ENCODE data around the gene HECW1.
"Not testable (repeated sequence)": the region's sequence is repeated elsewhere in the genome, so short reads cannot be mapped to it uniquely, and the experiment has no call there.

HECW1 gene

GRCh38 chr7:43314379-43315158 is 202.1 kb downstream of the HECW1 start:
- DNase-seq, result no peak

- DNase-seq, result no peak
These were observed 204.6 kb downstream of the HECW1 start for GRCh38 chr7:43317075-43317474.

DNA sequence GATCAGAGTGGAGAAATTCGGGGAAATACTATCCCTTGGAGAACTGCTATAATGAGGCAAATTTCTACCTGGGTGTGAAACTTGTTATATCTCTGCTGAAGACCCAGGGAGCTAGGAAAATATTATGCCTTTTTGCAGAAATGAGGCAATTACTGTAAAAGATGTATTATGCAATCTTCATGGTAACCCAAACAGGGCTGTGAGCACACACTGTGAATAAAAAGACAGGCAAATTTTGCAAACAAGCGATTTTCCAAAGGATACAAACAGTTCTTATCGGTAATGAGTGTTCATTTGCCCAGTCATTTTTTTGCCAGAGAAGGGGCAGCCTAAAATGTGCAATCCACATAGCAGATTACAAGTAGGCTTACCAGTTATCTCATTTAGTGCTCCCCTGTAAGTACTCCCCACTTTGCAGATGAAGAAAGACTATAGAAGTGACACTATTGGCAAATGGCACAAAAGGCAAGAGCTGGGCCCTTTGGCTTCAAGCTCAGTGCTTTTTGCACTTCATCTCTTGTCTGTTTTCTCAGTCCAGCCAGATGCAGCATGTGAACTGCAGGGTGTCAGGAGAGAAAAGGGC is 205.8 kb downstream of the HECW1 start:
- DNase-seq, result no peak

- no peak for DNase-seq
These were observed 213.1 kb downstream of the HECW1 start for GRCh38 chr7:43325595-43325994.

DNA sequence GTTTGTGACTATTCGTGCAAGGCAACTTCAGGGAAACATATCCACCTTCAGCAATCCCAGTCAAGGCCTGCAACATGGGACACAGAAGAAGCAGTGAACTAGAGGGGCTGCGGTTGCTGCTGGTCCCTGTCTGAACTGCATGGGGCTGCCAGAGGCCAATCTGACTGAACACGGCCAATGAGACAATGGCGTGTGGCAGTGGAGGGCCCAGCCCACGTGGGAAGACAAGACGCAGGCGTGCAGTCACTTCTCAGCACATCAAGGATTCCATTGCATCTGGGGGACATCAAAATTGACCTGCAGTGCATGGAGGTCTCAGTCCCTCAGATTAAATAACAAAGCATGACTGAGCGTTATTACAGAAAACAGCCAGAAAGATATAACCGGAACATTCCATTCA is 215.9 kb downstream of the HECW1 start:
- DNase-seq, result no peak

DNA sequence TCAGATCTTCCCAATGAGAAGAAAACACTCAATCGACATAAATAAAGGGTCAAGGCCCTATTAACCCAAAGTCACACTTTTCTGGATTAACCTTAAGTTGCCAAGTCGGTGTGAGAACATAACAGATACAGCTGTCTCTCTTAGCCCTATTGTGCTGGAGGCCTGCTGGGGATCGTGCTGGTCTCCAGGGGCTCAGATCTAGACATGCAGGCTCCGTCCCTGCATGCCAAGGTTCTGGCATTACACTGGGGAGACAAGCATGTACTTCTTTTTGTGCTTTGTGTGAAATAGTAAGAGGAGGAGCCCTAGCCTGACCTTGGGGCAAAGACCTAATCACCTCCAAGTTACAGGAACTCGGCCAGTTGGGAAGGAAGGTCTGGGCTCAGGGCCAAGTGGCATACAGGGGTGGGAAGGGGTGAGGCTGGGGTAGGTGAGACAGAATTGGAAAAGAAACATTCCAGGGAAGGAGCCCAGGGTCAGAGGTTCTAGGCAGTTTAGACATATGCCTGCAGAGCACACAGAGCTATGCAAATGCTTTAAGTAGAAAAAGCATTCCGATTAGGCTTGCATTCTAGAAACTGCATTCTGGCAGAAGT is 216.4 kb downstream of the HECW1 start:
- DNase-seq, result no peak

DNA sequence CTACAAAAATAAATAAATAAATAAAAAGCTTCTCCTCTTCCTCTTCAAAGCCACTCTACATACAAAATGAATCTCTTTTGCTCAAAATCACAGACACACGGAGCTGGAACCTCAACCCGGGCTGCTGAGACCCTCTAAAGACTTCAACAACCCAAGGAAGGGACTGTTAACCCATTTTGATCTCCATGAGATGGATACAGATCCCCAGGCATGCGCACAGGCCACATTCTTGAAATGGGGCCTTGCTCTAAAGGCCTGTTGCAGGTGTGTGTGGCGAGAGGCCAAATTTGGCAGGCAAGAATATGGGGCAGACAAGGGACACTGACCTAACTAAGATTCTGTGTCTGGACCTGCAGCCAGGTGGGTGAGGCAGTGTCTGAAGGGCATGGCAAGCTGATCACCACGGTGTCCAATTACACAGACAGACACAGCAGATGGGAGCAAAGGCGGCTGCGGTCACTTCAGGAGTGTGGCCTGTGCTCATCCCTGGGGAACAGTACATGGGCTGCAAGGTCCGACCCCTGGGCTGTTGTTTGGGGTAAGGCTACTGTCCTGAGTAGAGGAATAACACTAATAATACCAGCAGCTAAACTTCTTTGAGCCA is 219.8 kb downstream of the HECW1 start:
- no peak for DNase-seq

DNA sequence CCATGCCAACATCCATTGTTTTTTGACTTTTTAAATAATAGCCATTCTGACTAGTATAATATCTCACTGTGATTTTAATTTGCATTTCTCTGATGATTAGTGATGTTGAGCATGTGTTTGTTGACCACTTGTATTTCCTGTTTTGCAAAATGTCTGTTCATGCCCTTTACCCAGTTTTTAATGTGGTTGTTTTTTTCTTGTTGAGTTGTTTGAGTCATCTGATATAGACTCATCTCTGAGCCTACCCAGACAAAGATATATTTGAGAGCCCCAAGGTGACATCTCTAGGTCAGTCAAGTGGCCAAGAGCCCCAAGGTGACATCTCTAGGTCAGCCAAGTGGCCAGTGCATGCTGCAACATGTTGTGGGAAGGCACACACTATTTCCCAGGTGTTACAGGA is 224.7 kb downstream of the HECW1 start:
- DNase-seq, result no peak

DNA sequence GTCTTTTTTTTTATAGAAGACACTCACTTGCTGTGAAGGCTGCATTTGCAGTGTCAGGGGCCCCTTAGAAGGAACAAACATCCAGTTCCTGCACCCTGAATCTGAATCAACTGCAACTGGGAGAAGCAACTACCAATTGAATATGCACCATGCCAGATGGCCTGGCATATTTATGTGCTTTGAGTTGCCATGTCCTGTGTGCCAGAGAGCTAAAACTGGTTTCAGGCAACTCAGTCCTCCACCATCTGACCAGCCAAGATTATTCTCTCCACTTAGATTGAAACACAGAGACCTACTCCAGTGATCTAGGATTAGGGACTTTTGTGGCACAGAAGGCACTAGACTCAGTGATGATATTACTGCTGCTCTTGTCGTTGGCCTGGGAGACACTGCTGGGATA is 225.4 kb downstream of the HECW1 start:
- no peak for DNase-seq

GRCh38 chr7:43341132-43341531 is 228.7 kb downstream of the HECW1 start:
- DNase-seq, result no peak

- DNase-seq, result not testable (repeated sequence)
These were observed 231.0 kb downstream of the HECW1 start for GRCh38 chr7:43343417-43343816.

DNA sequence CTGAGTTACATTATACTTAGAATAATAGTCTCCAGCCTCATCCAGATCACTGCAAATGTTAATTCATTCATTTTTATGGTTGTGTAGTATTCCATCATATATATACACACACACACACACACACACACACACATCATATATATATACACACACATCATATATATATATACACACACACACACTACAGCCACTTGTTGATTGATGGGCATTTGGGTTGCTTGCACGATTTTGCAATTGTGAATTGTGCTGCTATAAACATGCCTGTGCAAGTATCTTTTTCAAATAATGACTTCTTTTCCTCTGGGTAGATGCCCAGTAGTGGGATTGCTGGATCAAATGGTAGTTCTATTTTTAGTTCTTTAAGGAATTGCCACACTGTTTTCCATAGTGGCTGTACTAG is 233.2 kb downstream of the HECW1 start:
- not testable (repeated sequence) for DNase-seq

DNA sequence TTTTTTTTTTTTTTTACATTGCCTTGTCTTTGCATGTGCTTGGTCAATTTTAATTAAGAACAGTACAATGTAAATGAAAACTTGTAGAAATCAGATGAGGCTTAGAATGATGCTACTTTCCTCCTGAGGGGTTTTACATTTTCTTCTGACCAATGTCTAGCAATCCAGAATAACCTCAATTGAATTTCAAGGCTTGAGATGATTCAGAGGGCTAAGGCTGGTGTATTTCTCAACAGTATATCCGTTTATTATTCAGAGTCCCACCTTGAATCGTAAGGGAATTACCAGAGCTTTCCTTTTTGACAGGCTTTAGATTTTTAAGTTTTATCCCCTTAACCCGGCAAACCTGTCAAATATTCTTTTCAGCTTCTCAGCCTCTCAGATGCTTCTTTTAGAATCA is 239.2 kb downstream of the HECW1 start:
- no peak for DNase-seq

- DNase-seq, result no peak
These were observed 241.5 kb downstream of the HECW1 start for GRCh38 chr7:43353902-43354301.

GRCh38 chr7:43362652-43363034 is 250.2 kb downstream of the HECW1 start:
- no peak for DNase-seq

GRCh38 chr7:43363035-43363791 is 250.8 kb downstream of the HECW1 start:
- no peak for DNase-seq

DNA sequence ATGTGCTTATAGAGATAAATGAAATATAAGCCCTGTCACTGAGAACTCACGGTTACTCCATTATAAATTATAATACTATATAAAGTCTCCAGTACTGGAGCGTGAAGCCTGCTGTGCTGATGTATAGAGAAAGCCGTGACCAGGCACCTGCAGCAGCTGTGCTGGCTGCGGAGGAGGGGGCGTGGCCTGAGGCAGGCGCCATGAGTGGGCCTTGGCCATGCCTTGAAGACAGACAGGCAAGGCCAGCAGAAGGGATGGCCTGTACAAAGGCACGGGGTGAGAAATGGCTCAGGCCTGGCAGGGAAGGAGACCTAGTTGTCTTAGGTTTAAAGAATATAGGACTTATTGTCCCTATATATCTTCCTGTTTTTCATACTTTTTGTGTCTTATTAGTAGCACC is 251.9 kb downstream of the HECW1 start:
- DNase-seq, result no peak

- no peak for DNase-seq
These were observed 260.4 kb downstream of the HECW1 start for GRCh38 chr7:43372676-43373355.

GRCh38 chr7:43377196-43377960 is 264.9 kb downstream of the HECW1 start:
- DNase-seq, result no peak

DNA sequence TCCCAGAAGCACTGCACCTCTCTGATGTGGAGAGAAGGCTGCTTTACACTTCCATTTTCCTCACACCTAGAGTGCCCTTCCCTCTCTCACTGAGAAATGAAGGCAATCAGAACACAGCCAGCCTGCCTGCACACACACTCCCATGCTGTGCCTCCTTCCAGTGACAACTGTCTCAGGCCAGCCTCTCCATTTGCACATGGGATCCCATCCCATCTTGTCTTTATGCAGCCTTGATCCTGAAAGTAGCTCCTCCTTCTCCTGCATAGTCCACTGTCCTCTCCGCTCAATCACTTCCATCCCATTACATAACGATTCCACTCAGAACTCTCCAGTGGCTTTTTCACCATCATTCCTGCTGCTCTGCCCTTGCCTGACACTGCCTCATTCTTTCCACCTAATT is 266.8 kb downstream of the HECW1 start:
- no peak for DNase-seq

- no peak for DNase-seq
These were observed 272.3 kb downstream of the HECW1 start for GRCh38 chr7:43384616-43385308.

Measured in CD4-positive, alpha-beta T cell treated with Interferon gamma for 1 hour (primary cell).